CD4-positive, alpha-beta T cell treated with Interleukin-15 for 4 hours (primary cell): ENCODE measurements around the gene SCAF8.
"Not testable (repeated sequence)": the region's sequence is repeated elsewhere in the genome, so short reads cannot be mapped to it uniquely, and the experiment has no call there.

Source experiments
- DNase-seq: peaks from one replicate; pipeline ENCODE4 v3.0.0-alpha.2; 2020; ENCODE audit warnings: low spot score

Gene SCAF8

GRCh38 chr6:154782193-154782592, 49.0 kb downstream of the SCAF8 start:
- DNase-seq: no peak

- DNase-seq: no peak
Observed at GRCh38 chr6:154783229-154783628, 50.0 kb downstream of the SCAF8 start.

GRCh38 chr6:154785075-154785474, 51.9 kb downstream of the SCAF8 start:
- no peak for DNase-seq

GRCh38 chr6:154786144-154786868, 53.1 kb downstream of the SCAF8 start:
- DNase-seq: no peak

GRCh38 chr6:154791556-154792317, 58.5 kb downstream of the SCAF8 start:
- DNase-seq: no peak

- DNase-seq: no peak
Observed at GRCh38 chr6:154792325-154792724, 59.1 kb downstream of the SCAF8 start.

GRCh38 chr6:154792761-154793160, 59.5 kb downstream of the SCAF8 start:
- DNase-seq: no peak

- DNase-seq: no peak
Observed at GRCh38 chr6:154796484-154796883, 63.3 kb downstream of the SCAF8 start.

GRCh38 chr6:154797857-154798256, 64.6 kb downstream of the SCAF8 start:
- no peak for DNase-seq

GRCh38 chr6:154800338-154800737, 67.1 kb downstream of the SCAF8 start:
- DNase-seq: no peak

GRCh38 chr6:154805288-154805911, 72.2 kb downstream of the SCAF8 start:
- peak; percentile 39 for DNase-seq

GRCh38 chr6:154806804-154807203, 73.6 kb downstream of the SCAF8 start:
- DNase-seq: no peak

- not testable (repeated sequence) for DNase-seq
Observed at GRCh38 chr6:154811663-154812062, 78.4 kb downstream of the SCAF8 start.

GRCh38 chr6:154814063-154814462, 80.8 kb downstream of the SCAF8 start:
- no peak for DNase-seq

- DNase-seq: no peak
Observed at GRCh38 chr6:154815938-154816820, 83.0 kb downstream of the SCAF8 start.

GRCh38 chr6:154821099-154821498, 87.9 kb downstream of the SCAF8 start:
- no peak for DNase-seq

- DNase-seq: no peak
Observed at GRCh38 chr6:154821638-154822037, 88.4 kb downstream of the SCAF8 start.

- no peak for DNase-seq
Observed at GRCh38 chr6:154822947-154823558, 89.8 kb downstream of the SCAF8 start.

GRCh38 chr6:154824076-154824475, 90.9 kb downstream of the SCAF8 start:
- DNase-seq: no peak

- DNase-seq: no peak
Observed at GRCh38 chr6:154829970-154830369, 96.8 kb downstream of the SCAF8 start.

- DNase-seq: no peak
Observed at GRCh38 chr6:154830771-154831170, 97.6 kb downstream of the SCAF8 start.

GRCh38 chr6:154835307-154835706, 102.1 kb downstream of the SCAF8 start:
- DNase-seq: no peak
